Gastrocnemius medialis (tissue), 4 donors: ENCODE measurements around the gene CLDN25.

Experiments used
- CTCF ChIP-seq, 5 experiments: fragments of 450-650 bp in 3 of 5; fragments of 200-600 bp in 2 of 5; sonication (generic) in 2 of 5; IDR thresholded peaks in 4 of 5; conservative IDR thresholded peaks in 1 of 5; 1 replicate in 4 of 5; 2 replicates in 1 of 5; pipeline ENCODE4 v1.5.1; 2016 to 2019; ENCODE audit warnings: antibody characterized with exemption in 5 of 5, mild to moderate bottlenecking in 3 of 5, moderate library complexity in 3 of 5
- POLR2A ChIP-seq, 2 donors: fragments of 450-650 bp; IDR thresholded peaks; one replicate each; pipeline ENCODE4 v1.6.1; 2017; ENCODE audit warnings: antibody characterized with exemption in 2 of 2, mild to moderate bottlenecking in 2 of 2, moderate library complexity in 2 of 2

DNA sequence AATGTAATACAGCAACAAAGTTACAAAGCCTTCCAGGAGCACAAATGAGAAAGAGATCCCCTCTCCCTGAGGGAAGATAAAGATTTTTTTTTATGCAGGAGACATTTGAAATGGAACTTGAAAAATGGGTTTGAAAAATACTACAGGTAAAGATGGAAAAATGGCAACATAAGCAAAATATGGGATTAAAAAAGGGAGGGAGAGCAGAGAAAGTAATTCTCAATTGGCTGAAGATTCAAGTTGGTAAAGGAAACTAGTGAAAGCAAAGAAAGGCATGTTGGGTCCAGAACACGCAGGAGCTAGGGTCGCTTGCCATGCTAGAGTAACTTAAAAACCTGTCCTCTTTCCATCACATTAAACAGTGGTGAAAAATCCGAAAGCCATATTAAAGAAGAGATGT lies 7.6 kb upstream of the CLDN25 start:
- TF ChIP-seq CTCF (IDR thresholded peaks at IDR 0.05 in 4 of 5, conservative IDR thresholded peaks at IDR 0.05 in 1 of 5) (no peak), POLR2A (IDR thresholded peaks at IDR 0.05) (no peak)
